Peyer's patch (tissue), 4 donors: Measurements from ENCODE around the gene CT45A1.

ENCODE experiments used
- CTCF ChIP-seq, 6 experiments: fragments of 450-650 bp in 4 of 6; fragments of 200-600 bp in 2 of 6; sonication (generic) in 1 of 6; IDR thresholded peaks; one replicate each; pipeline ENCODE4 v1.5.1; 2017 to 2019; ENCODE audit warnings: antibody characterized with exemption in 6 of 6, mild to moderate bottlenecking in 3 of 6, moderate library complexity in 1 of 6
- POLR2A ChIP-seq, 2 donors: fragments of 450-650 bp; IDR thresholded peaks; one replicate each; pipeline ENCODE4 v1.5.1; 2017; ENCODE audit warnings: antibody characterized with exemption in 2 of 2, mild to moderate bottlenecking in 2 of 2, moderate library complexity in 2 of 2

- TF ChIP-seq CTCF (IDR thresholded peaks at IDR 0.05), result no peak
- TF ChIP-seq POLR2A (IDR thresholded peaks at IDR 0.05), result no peak
These were observed 14.5 kb upstream of the CT45A1 start for GRCh38 chrX:135698924-135699323.
